Liver (tissue), 9 donors: ENCODE results near the gene FGF19. TPM values are rescaled to one million over a fixed set of nuclear protein-coding genes. Genes with fewer than 3 reads are reported as not detected.

Source experiments
- DNase-seq: peaks from one replicate; pipeline ENCODE4 v3.0.0-alpha.2; 2017; ENCODE audit warnings: low spot score
- H3K27ac ChIP-seq, 2 donors: one replicate each; pipeline ENCODE4 v1.7.0; 2013; ENCODE audit warnings: inconsistent platforms in 2 of 2, low read length in 2 of 2, control low read depth in 1 of 2, low read depth in 1 of 2, mild to moderate bottlenecking in 1 of 2
- H3K27me3 ChIP-seq, 4 donors: one replicate each; pipeline versions ENCODE4 v1.6.1 to v1.7.0; 2013; ENCODE audit warnings: low read length in 3 of 4, inconsistent platforms in 1 of 4, mild to moderate bottlenecking in 1 of 4, moderate library complexity in 1 of 4; ENCODE audit not compliant: control insufficient read depth in 4 of 4, insufficient read depth in 4 of 4
- H3K36me3 ChIP-seq, 4 donors: one replicate each; pipeline versions ENCODE4 v1.6.1 to v1.7.0; 2013; ENCODE audit warnings: low read length in 3 of 4, mild to moderate bottlenecking in 3 of 4, low read depth in 1 of 4, moderate library complexity in 1 of 4; ENCODE audit not compliant: control insufficient read depth in 4 of 4, insufficient read depth in 3 of 4
- H3K4me1 ChIP-seq, 4 donors: one replicate each; pipeline versions ENCODE4 v1.6.1 to v1.7.0; 2013; ENCODE audit warnings: low read length in 3 of 4, mild to moderate bottlenecking in 3 of 4, moderate library complexity in 1 of 4; ENCODE audit not compliant: control insufficient read depth in 4 of 4, insufficient read depth in 4 of 4
- H3K4me3 ChIP-seq, 3 donors: one replicate each; pipeline versions ENCODE4 v1.6.1 to v1.7.0; 2013; ENCODE audit warnings: low read length in 3 of 3, control low read depth in 1 of 3, low read depth in 1 of 3, mild to moderate bottlenecking in 1 of 3
- H3K9ac ChIP-seq, 2 donors: one replicate each; pipeline ENCODE4 v1.7.0; 2013; ENCODE audit warnings: low read length in 2 of 2, mild to moderate bottlenecking in 2 of 2, moderate library complexity in 2 of 2, control low read depth in 1 of 2, low read depth in 1 of 2
- H3K9me3 ChIP-seq, 4 donors: one replicate each; pipeline versions ENCODE4 v1.6.1 to v1.7.0; 2013; ENCODE audit warnings: low read length in 3 of 4; ENCODE audit not compliant: control insufficient read depth in 4 of 4
- EGR1 ChIP-seq, 2 donors: IDR thresholded peaks; 2 replicates each; pipeline ENCODE4 v1.6.1; 2016 to 2018; ENCODE audit warnings: antibody characterized with exemption in 2 of 2, low read depth in 2 of 2
- FOXA1 ChIP-seq: IDR thresholded peaks from 2 replicates; pipeline ENCODE4 v1.6.1; 2016; ENCODE audit warnings: antibody characterized with exemption
- FOXA2 ChIP-seq: IDR thresholded peaks from 2 replicates; pipeline ENCODE4 v1.6.1; 2016; ENCODE audit warnings: antibody characterized with exemption
- GABPA ChIP-seq, 2 donors: IDR thresholded peaks in 1 of 2; conservative IDR thresholded peaks in 1 of 2; 2 replicates each; pipeline ENCODE4 v1.6.1; 2016; ENCODE audit warnings: antibody characterized with exemption in 2 of 2, mild to moderate bottlenecking in 1 of 2, moderate library complexity in 1 of 2
- HNF4A ChIP-seq, 2 donors: conservative IDR thresholded peaks; 2 replicates each; pipeline ENCODE4 v1.6.1; 2016; ENCODE audit warnings: antibody characterized with exemption in 2 of 2, mild to moderate bottlenecking in 2 of 2
- HNF4G ChIP-seq: IDR thresholded peaks from 2 replicates; pipeline ENCODE4 v1.6.1; 2016; ENCODE audit warnings: antibody characterized with exemption
- JUND ChIP-seq, 2 donors: IDR thresholded peaks; 2 replicates each; pipeline ENCODE4 v1.6.1; 2016; ENCODE audit warnings: antibody characterized with exemption in 2 of 2
- NR2F2 ChIP-seq: IDR thresholded peaks from 2 replicates; pipeline ENCODE4 v1.6.1; 2016; ENCODE audit warnings: antibody characterized with exemption
- RAD21 ChIP-seq, 2 donors: IDR thresholded peaks; 2 replicates each; pipeline ENCODE4 v1.6.1; 2016; ENCODE audit warnings: antibody characterized with exemption in 2 of 2, mild to moderate bottlenecking in 2 of 2
- RXRA ChIP-seq, 2 donors: IDR thresholded peaks; 2 replicates each; pipeline ENCODE4 v1.6.1; 2017 to 2018; ENCODE audit warnings: antibody characterized with exemption in 2 of 2, mild to moderate bottlenecking in 1 of 2
- SP1 ChIP-seq: IDR thresholded peaks from 2 replicates; pipeline ENCODE4 v1.6.1; 2018; ENCODE audit warnings: antibody characterized with exemption, mild to moderate bottlenecking
- TAF1 ChIP-seq: conservative IDR thresholded peaks from 2 replicates; pipeline ENCODE4 v1.6.1; 2016; ENCODE audit warnings: antibody characterized with exemption, mild to moderate bottlenecking
- YY1 ChIP-seq: IDR thresholded peaks from 2 replicates; pipeline ENCODE4 v1.6.1; 2016; ENCODE audit warnings: antibody characterized with exemption, mild to moderate bottlenecking
- WGBS: extraction: QIAGEN DNeasy Blood & Tissue Kit; methylation state at CpG from one replicate; pipeline ENCODE4 v1.1.7; 2013; 5-methylcytosine and 5-hydroxymethylcytosine counted together
- polyA plus RNA-seq, 2 donors: library from polyadenylated mRNA; stranded (reverse) in 1 of 2; unstranded in 1 of 2; fragments of 200-250 nt in 1 of 2; fragments of >200 nt in 1 of 2; fragmentation: Nextera tagmentation in 1 of 2; extraction: Ambion mirVana in 1 of 2; gene quantifications; one replicate each; pipeline versions ENCODE4 v1.2.1 to v1.2.3, GENCODE V29; 2013 to 2015
- total RNA-seq, 2 donors: library from RNA; depleted of rRNA; stranded (reverse); fragments of >200 nt; gene quantifications; one replicate each; pipeline ENCODE4 v1.2.3, GENCODE V29; 2014
- TF ChIP-seq, protein P1 (sequence below): IDR thresholded peaks from 2 replicates; pipeline ENCODE4 v1.6.1; 2016; ENCODE audit warnings: antibody characterized with exemption
- TF ChIP-seq, protein P2 (sequence below): IDR thresholded peaks from 2 replicates; pipeline ENCODE4 v1.6.1; 2016; ENCODE audit warnings: antibody characterized with exemption, mild to moderate bottlenecking
- TF ChIP-seq, protein P3 (sequence below): fragments of 150-350 bp; IDR thresholded peaks from 2 replicates; pipeline ENCODE4 v1.5.1; 2017; ENCODE audit warnings: improper control_type of control experiment, low read depth, low read length; ENCODE audit not compliant: missing input control
- TF ChIP-seq, protein P4 (sequence below): IDR thresholded peaks from 2 replicates; pipeline ENCODE4 v1.6.1; 2016; ENCODE audit warnings: antibody characterized with exemption
- TF ChIP-seq, protein P5 (sequence below): IDR thresholded peaks from 2 replicates; pipeline ENCODE4 v1.6.1; 2016; ENCODE audit warnings: antibody characterized with exemption
- donor health status: healthy.
- donor health status: healthy.
- donor health status: healthy.
- donor health status: healthy.
- donor health status: healthy.

The FGF19 gene
- total and polyA plus RNA-seq, 4 donors: 0.09 TPM; not detected in 3

DNA sequence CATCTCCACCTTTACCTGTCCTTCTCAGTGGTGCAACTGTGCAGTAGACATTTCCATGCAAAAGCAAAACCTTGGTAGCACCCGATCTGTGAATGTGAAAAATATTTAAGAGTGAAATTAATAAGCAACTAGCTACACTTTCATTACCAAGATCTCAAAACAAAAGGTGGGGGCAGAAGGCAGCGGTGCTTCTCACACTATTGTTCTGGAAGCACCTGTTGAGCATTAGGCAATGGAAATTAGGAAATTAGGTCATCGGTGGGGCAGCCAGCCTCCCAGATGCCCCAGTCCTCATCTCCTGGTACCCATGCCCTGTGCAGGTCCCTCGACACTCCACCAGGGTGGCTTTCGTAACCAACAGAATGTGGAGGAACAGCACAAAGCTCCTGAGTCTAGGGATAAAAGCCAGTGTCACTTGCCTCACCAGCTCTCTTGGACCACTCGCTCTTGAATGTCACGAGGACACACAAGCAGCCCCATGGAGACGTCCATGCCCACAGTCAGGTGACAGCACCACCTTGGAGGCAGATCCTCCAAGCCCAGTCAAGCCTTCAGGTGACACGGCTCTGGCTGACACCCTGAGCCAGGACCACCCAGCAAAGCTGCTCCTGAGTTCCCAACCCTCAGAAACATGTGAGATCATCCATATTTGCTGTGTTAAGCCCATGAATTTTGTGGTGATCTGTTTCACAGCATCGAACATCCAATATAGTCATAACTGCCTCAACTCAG is 31.9 kb downstream of the FGF19 start:
- 85% methylated on average over 10 of the region's 10 CpGs for WGBS
- TF ChIP-seq GABPA (IDR thresholded peaks at IDR 0.05 in 1 of 2, conservative IDR thresholded peaks at IDR 0.05 in 1 of 2): no peak
- TF ChIP-seq, protein P1, sequence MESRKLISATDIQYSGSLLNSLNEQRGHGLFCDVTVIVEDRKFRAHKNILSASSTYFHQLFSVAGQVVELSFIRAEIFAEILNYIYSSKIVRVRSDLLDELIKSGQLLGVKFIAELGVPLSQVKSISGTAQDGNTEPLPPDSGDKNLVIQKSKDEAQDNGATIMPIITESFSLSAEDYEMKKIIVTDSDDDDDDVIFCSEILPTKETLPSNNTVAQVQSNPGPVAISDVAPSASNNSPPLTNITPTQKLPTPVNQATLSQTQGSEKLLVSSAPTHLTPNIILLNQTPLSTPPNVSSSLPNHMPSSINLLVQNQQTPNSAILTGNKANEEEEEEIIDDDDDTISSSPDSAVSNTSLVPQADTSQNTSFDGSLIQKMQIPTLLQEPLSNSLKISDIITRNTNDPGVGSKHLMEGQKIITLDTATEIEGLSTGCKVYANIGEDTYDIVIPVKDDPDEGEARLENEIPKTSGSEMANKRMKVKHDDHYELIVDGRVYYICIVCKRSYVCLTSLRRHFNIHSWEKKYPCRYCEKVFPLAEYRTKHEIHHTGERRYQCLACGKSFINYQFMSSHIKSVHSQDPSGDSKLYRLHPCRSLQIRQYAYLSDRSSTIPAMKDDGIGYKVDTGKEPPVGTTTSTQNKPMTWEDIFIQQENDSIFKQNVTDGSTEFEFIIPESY: no peak
- TF ChIP-seq HNF4G: no peak
- TF ChIP-seq HNF4A (conservative IDR thresholded peaks at IDR 0.05): no peak
- TF ChIP-seq JUND (IDR thresholded peaks at IDR 0.05): no peak
- TF ChIP-seq SP1: no peak
- TF ChIP-seq EGR1 (IDR thresholded peaks at IDR 0.05; ENCODE audit: low read depth in 2 of 2): no peak
- TF ChIP-seq YY1: no peak
- TF ChIP-seq, protein P2, sequence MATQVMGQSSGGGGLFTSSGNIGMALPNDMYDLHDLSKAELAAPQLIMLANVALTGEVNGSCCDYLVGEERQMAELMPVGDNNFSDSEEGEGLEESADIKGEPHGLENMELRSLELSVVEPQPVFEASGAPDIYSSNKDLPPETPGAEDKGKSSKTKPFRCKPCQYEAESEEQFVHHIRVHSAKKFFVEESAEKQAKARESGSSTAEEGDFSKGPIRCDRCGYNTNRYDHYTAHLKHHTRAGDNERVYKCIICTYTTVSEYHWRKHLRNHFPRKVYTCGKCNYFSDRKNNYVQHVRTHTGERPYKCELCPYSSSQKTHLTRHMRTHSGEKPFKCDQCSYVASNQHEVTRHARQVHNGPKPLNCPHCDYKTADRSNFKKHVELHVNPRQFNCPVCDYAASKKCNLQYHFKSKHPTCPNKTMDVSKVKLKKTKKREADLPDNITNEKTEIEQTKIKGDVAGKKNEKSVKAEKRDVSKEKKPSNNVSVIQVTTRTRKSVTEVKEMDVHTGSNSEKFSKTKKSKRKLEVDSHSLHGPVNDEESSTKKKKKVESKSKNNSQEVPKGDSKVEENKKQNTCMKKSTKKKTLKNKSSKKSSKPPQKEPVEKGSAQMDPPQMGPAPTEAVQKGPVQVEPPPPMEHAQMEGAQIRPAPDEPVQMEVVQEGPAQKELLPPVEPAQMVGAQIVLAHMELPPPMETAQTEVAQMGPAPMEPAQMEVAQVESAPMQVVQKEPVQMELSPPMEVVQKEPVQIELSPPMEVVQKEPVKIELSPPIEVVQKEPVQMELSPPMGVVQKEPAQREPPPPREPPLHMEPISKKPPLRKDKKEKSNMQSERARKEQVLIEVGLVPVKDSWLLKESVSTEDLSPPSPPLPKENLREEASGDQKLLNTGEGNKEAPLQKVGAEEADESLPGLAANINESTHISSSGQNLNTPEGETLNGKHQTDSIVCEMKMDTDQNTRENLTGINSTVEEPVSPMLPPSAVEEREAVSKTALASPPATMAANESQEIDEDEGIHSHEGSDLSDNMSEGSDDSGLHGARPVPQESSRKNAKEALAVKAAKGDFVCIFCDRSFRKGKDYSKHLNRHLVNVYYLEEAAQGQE: no peak
- TF ChIP-seq NR2F2: no peak
- TF ChIP-seq, protein P3, sequence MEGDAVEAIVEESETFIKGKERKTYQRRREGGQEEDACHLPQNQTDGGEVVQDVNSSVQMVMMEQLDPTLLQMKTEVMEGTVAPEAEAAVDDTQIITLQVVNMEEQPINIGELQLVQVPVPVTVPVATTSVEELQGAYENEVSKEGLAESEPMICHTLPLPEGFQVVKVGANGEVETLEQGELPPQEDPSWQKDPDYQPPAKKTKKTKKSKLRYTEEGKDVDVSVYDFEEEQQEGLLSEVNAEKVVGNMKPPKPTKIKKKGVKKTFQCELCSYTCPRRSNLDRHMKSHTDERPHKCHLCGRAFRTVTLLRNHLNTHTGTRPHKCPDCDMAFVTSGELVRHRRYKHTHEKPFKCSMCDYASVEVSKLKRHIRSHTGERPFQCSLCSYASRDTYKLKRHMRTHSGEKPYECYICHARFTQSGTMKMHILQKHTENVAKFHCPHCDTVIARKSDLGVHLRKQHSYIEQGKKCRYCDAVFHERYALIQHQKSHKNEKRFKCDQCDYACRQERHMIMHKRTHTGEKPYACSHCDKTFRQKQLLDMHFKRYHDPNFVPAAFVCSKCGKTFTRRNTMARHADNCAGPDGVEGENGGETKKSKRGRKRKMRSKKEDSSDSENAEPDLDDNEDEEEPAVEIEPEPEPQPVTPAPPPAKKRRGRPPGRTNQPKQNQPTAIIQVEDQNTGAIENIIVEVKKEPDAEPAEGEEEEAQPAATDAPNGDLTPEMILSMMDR: no peak
- no peak for TF ChIP-seq TAF1
- TF ChIP-seq FOXA2: no peak
- TF ChIP-seq, protein P4, sequence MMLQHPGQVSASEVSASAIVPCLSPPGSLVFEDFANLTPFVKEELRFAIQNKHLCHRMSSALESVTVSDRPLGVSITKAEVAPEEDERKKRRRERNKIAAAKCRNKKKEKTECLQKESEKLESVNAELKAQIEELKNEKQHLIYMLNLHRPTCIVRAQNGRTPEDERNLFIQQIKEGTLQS: no peak
- TF ChIP-seq, protein P5, sequence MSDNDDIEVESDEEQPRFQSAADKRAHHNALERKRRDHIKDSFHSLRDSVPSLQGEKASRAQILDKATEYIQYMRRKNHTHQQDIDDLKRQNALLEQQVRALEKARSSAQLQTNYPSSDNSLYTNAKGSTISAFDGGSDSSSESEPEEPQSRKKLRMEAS: no peak
- TF ChIP-seq RAD21 (IDR thresholded peaks at IDR 0.05): no peak
- TF ChIP-seq RXRA (IDR thresholded peaks at IDR 0.05): no peak
- TF ChIP-seq FOXA1: no peak

More for the DNA sequence above, 31.9 kb downstream of the FGF19 start:
- peaks cover 0 to 12% (median 6%) of the 10 kb centered on the region in 4 donors for H3K36me3 ChIP-seq
- no peak overlapping the region for H3K4me3 ChIP-seq
- H3K9me3 ChIP-seq: no peaks in the 10 kb centered on the region
- H3K27me3 ChIP-seq: no peaks in the 10 kb centered on the region
- no peak overlapping the region for H3K9ac ChIP-seq
- H3K27ac ChIP-seq: no peak overlapping the region
- peaks cover 3 to 26% (median 18%) of the 10 kb centered on the region in 4 donors for H3K4me1 ChIP-seq
- DNase-seq: no peak
